Peyer's patch (tissue), 4 donors: Measurements from ENCODE around the gene LIPT2.

Experiments
- CTCF ChIP-seq, 6 experiments: fragments of 450-650 bp in 4 of 6; fragments of 200-600 bp in 2 of 6; sonication (generic) in 1 of 6; IDR thresholded peaks; one replicate each; pipeline ENCODE4 v1.5.1; 2017 to 2019; ENCODE audit warnings: antibody characterized with exemption in 6 of 6, mild to moderate bottlenecking in 3 of 6, moderate library complexity in 1 of 6
- POLR2A ChIP-seq, 2 donors: fragments of 450-650 bp; IDR thresholded peaks; one replicate each; pipeline ENCODE4 v1.5.1; 2017; ENCODE audit warnings: antibody characterized with exemption in 2 of 2, mild to moderate bottlenecking in 2 of 2, moderate library complexity in 2 of 2

- TF ChIP-seq CTCF (IDR thresholded peaks at IDR 0.05) (no peak), POLR2A (IDR thresholded peaks at IDR 0.05) (no peak)
These were observed 14.1 kb upstream of the LIPT2 start for GRCh38 chr11:74507582-74507981.
